Adrenal gland (tissue), 5 donors: ENCODE data around the gene SSU72.
"Not testable (repeated sequence)": the region's sequence is repeated elsewhere in the genome, so short reads cannot be mapped to it uniquely, and the experiment has no call there.

Experiments
- CTCF ChIP-seq, 6 experiments: fragments of 450-650 bp in 4 of 6; fragments of 200-600 bp in 2 of 6; sonication (generic) in 1 of 6; IDR thresholded peaks; 1 replicate in 5 of 6; 2 replicates in 1 of 6; pipeline versions ENCODE4 v1.5.1 to v1.8.0; 2016 to 2021; ENCODE audit warnings: antibody characterized with exemption in 6 of 6, mild to moderate bottlenecking in 2 of 6, moderate library complexity in 1 of 6
- POLR2A ChIP-seq, 2 donors: fragments of 450-650 bp; IDR thresholded peaks; one replicate each; pipeline ENCODE4 v1.6.1; 2017; ENCODE audit warnings: antibody characterized with exemption in 2 of 2, mild to moderate bottlenecking in 2 of 2, moderate library complexity in 1 of 2
- donor health status: DM: no; HTN: no; CAD: no.

- not testable (repeated sequence) for TF ChIP-seq POLR2A, CTCF (IDR thresholded peaks at IDR 0.05)
Measured at GRCh38 chr1:1533176-1533893, 41.3 kb downstream of the SSU72 start.
